Measurements from ENCODE around the gene FLT3LG. TPM values are rescaled to one million over a fixed set of nuclear protein-coding genes. Genes with fewer than 3 reads are reported as not detected.

The FLT3LG gene
- total and polyA plus RNA-seq, 12 donors = 1.6 to 14.8 (median 3.7) TPM

DNA sequence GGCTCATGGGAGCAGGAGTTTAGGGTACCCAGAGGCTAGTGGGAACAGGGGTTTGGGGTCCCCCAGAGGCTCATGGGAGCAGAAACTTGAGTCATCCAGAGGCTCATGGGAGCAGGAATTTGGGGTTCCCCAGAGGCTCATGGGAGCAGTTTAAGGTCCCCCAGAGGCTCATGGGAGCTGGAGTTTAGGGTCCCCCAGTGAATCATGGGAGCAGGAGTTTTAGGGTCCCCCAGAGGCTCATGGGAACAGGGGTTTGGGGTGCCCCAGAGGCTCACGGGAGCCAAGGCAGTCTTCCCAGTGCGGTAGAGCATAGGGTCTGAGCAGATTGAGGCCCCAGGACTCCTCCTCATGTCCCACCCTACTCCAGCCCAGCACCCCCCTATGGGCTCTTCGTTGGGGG is 8.6 kb upstream of the FLT3LG start:
- TF ChIP-seq, protein P1, sequence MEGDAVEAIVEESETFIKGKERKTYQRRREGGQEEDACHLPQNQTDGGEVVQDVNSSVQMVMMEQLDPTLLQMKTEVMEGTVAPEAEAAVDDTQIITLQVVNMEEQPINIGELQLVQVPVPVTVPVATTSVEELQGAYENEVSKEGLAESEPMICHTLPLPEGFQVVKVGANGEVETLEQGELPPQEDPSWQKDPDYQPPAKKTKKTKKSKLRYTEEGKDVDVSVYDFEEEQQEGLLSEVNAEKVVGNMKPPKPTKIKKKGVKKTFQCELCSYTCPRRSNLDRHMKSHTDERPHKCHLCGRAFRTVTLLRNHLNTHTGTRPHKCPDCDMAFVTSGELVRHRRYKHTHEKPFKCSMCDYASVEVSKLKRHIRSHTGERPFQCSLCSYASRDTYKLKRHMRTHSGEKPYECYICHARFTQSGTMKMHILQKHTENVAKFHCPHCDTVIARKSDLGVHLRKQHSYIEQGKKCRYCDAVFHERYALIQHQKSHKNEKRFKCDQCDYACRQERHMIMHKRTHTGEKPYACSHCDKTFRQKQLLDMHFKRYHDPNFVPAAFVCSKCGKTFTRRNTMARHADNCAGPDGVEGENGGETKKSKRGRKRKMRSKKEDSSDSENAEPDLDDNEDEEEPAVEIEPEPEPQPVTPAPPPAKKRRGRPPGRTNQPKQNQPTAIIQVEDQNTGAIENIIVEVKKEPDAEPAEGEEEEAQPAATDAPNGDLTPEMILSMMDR (IDR thresholded peaks at IDR 0.05) = no peak
- Histone ChIP-seq H3K9me3 (no peaks in the 10 kb centered on the region), H3K36me3 (peaks cover 0 to 48% (median 7%) of the 10 kb centered on the region in 9 donors), H3K4me3 (no peak overlapping the region), H3K27ac (no peak overlapping the region), H3K4me1 (peaks cover 3 to 24% (median 17%) of the 10 kb centered on the region in 9 donors), H3K27me3 (no peaks in the 10 kb centered on the region)
- DNase-seq (no peak), ATAC-seq (no peak)
- intact Hi-C loops (cut with DNase I) = no loop called here
- 95 to 100% methylated on average over 3 of the region's 3 CpGs for WGBS, 2 donors

DNA sequence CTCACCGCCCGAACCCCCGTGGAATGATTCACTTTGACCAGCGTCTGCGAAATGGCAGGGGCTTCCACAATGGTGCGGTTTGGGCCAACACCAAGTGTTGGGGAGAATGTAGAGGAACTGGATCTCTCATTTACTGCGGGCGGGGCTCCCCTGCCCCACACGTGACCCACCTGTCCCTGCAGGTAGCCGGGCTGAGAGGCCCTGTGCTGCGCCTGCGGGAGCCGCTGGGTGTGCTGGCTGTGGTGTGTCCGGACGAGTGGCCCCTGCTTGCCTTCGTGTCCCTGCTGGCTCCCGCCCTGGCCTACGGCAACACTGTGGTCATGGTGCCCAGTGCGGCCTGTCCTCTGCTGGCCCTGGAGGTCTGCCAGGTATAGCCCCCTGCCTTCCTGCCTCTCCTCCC is 5.8 kb upstream of the FLT3LG start:
- no peaks in the 10 kb centered on the region for H3K9me3 ChIP-seq
- TF ChIP-seq, protein P1 (IDR thresholded peaks at IDR 0.05) = no peak
- WGBS, 2 donors = 93 to 94% methylated on average over 19 of the region's 19 CpGs
- intact Hi-C loops (cut with DNase I) = no loop called here
- DNase-seq (no peak), ATAC-seq (peak in 1 of 8 donors; percentile 9)
- H3K27me3 ChIP-seq = no peaks in the 10 kb centered on the region
- H3K27ac ChIP-seq = peak overlapping the region; percentile 58 to 86 (median 74)
- peaks cover 0 to 39% (median 7%) of the 10 kb centered on the region in 9 donors for H3K36me3 ChIP-seq
- H3K4me3 ChIP-seq = no peak overlapping the region
- peaks cover 6 to 39% (median 23%) of the 10 kb centered on the region in 9 donors for H3K4me1 ChIP-seq

DNA sequence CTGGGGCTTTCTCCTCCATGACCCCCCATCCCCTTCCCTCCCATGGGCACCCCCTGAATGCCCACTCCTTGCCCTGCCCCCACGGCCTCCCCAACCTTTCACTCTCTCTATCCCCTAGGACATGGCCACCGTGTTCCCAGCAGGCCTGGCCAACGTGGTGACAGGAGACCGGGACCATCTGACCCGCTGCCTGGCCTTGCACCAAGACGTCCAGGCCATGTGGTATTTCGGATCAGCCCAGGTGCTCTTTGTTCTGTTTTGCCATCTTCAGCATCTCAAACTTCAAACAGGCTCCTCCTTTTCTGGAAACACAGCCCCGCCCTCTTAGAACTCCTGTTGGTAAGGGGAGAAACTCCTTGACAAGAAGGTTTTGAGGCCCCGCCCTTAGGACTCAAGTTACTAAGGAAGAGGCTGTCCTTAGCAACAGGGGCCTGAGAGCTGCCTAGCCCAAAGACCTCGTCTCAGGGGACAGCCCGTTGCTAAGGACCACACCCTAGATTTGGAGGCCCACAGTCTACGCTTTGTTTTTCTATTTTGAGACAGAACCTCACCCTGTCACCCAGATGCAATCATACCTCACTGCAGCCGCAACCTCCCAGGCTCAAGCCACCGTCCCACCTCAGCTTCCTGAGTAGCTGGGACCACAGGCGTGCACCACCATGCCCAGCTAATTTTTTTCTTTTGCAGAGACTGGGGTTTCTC is 5.1 kb upstream of the FLT3LG start:
- Histone ChIP-seq H3K4me3 (no peak overlapping the region), H3K27me3 (no peaks in the 10 kb centered on the region), H3K4me1 (peaks cover 7 to 46% (median 30%) of the 10 kb centered on the region in 9 donors), H3K9me3 (no peaks in the 10 kb centered on the region), H3K27ac (peak overlapping the region; percentile 58 to 86 (median 76)), H3K36me3 (peaks cover 0 to 37% (median 7%) of the 10 kb centered on the region in 9 donors)
- peak; percentile 75 to 92 for DNase-seq
- intact Hi-C loops (cut with DNase I) = no loop called here
- TF ChIP-seq, protein P1 (IDR thresholded peaks at IDR 0.05) = no peak
- ATAC-seq = peak; percentile 72 to 93 (median 88)
- 40 to 52% methylated on average over 15 of the region's 15 CpGs for WGBS, 2 donors

DNA sequence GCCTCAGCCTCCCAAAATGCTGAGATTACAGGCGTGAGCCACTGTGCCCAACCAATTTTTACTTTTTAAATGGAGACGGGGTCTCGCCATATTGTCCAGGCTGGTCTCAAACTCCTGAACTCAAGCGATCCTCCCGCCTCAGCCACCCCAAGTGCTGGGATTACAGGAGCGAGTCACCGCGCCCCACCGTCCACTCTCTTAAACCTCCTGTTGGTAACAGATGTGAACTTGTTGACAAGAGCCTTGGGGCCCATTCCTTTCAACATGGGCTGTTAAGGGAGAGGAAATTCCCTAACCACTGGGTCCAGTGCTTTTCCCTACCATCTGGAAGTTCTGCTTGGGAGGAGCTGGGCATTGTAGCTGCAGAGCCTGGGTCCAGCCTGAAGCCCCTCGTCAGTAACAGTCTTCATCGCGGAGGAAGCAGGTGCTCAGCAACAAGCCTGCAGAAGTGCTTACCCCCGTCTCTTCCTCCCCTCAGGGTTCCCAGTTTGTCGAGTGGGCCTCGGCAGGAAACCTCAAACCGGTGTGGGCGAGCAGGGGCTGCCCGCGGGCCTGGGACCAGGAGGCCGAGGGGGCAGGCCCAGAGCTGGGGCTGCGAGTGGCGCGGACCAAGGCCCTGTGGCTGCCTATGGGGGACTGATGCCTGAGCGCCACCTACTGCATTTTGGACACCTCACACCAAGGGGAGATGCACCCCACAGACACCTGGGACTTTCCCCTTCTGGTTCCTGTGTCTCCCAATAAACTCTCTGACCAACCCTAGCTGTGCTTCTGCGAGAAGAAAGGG is 4.0 kb upstream of the FLT3LG start:
- WGBS, 2 donors = 88% methylated on average over 25 of the region's 25 CpGs
- peak overlapping the region in 9 of 10 donors; percentile 53 to 86 (median 78) for H3K27ac ChIP-seq

More for the DNA sequence above, 4.0 kb upstream of the FLT3LG start:
- Histone ChIP-seq H3K4me3 (no peak overlapping the region), H3K27me3 (no peaks in the 10 kb centered on the region), H3K4me1 (peaks cover 7 to 46% (median 31%) of the 10 kb centered on the region in 9 donors), H3K36me3 (peaks cover 0 to 26% (median 7%) of the 10 kb centered on the region in 9 donors), H3K9me3 (no peaks in the 10 kb centered on the region)
- DNase-seq (no peak), ATAC-seq (no peak)
- TF ChIP-seq, protein P1 (IDR thresholded peaks at IDR 0.05) = peak in 1 of 9 donors; percentile 37
- intact Hi-C loops (cut with DNase I) = no loop called here
